H9 (cell line): ENCODE results near the gene BMPER. TPM values are rescaled to one million over a fixed set of nuclear protein-coding genes. Genes with fewer than 3 reads are reported as not detected.

Experiments used
- DNase-seq: peaks from one replicate; pipeline ENCODE4 v3.0.0-alpha.2; 2017
- H2AFZ ChIP-seq: one replicate; pipeline ENCODE4 v1.6.1; 2013; ENCODE audit warnings: mild to moderate bottlenecking, low read length, control low read depth, moderate library complexity
- H2AK5ac ChIP-seq: 2 replicates; pipeline ENCODE4 v1.6.1; 2013; ENCODE audit warnings: low read length, control low read depth, mixed read lengths; ENCODE audit not compliant: insufficient read length
- H2BK120ac ChIP-seq: one replicate; pipeline ENCODE4 v1.6.1; 2013; ENCODE audit warnings: low read depth, mild to moderate bottlenecking, low read length, control low read depth, inconsistent platforms; ENCODE audit not compliant: poor library complexity, severe bottlenecking
- H2BK12ac ChIP-seq: 2 replicates; pipeline ENCODE4 v1.6.1; 2013; ENCODE audit warnings: low read length, control low read depth, mixed read lengths, low read depth; ENCODE audit not compliant: insufficient read length
- H2BK15ac ChIP-seq: 2 replicates; pipeline ENCODE4 v1.6.1; 2013; ENCODE audit warnings: low read depth, low read length, control low read depth
- H2BK20ac ChIP-seq: one replicate; pipeline ENCODE4 v1.6.1; 2013; ENCODE audit warnings: low read depth, mild to moderate bottlenecking, low read length, control low read depth, inconsistent platforms; ENCODE audit not compliant: poor library complexity, severe bottlenecking
- H2BK5ac ChIP-seq: 2 replicates; pipeline ENCODE4 v1.6.1; 2013; ENCODE audit warnings: low read length, control low read depth, mixed read lengths; ENCODE audit not compliant: insufficient read length
- H3K14ac ChIP-seq: 2 replicates; pipeline ENCODE4 v1.6.1; 2013; ENCODE audit warnings: low read length, control low read depth; ENCODE audit not compliant: insufficient read depth
- H3K18ac ChIP-seq: 2 replicates; pipeline ENCODE4 v1.6.1; 2013; ENCODE audit warnings: low read depth, mild to moderate bottlenecking, mixed read lengths, low read length, control low read depth; ENCODE audit not compliant: insufficient read length
- H3K23ac ChIP-seq: 2 replicates; pipeline ENCODE4 v1.6.1; 2013; ENCODE audit warnings: low read length, control low read depth, mixed read lengths, low read depth; ENCODE audit not compliant: insufficient read length
- H3K23me2 ChIP-seq: 2 replicates; pipeline ENCODE4 v1.6.1; 2013; ENCODE audit warnings: low read depth, mild to moderate bottlenecking, mixed read lengths, low read length, control low read depth; ENCODE audit not compliant: insufficient read length, poor library complexity, severe bottlenecking
- H3K27ac ChIP-seq: 2 replicates; pipeline ENCODE4 v1.5.1; 2013; ENCODE audit warnings: low read length, control low read depth, mixed read lengths, low read depth; ENCODE audit not compliant: insufficient read length
- H3K27me3 ChIP-seq: 2 replicates; pipeline ENCODE4 v1.6.1; 2013; ENCODE audit warnings: low read length, control low read depth, inconsistent platforms; ENCODE audit not compliant: insufficient read depth
- H3K4ac ChIP-seq: 2 replicates; pipeline ENCODE4 v1.6.1; 2013; ENCODE audit warnings: low read depth, mild to moderate bottlenecking, control low read depth, inconsistent platforms, low read length, moderate library complexity
- H3K4me1 ChIP-seq: 2 replicates; pipeline ENCODE4 v1.6.1; 2013; ENCODE audit warnings: low read length, control low read depth, inconsistent platforms; ENCODE audit not compliant: insufficient read depth
- H3K4me2 ChIP-seq: 2 replicates; pipeline ENCODE4 v1.6.1; 2013; ENCODE audit warnings: low read length, control low read depth, mixed read lengths; ENCODE audit not compliant: insufficient read length, insufficient read depth
- H3K56ac ChIP-seq: 2 replicates; pipeline ENCODE4 v1.6.1; 2013; ENCODE audit warnings: low read depth, mild to moderate bottlenecking, mixed read lengths, low read length, control low read depth; ENCODE audit not compliant: insufficient read length
- H3K79me1 ChIP-seq: 2 replicates; pipeline ENCODE4 v1.6.1; 2013; ENCODE audit warnings: low read depth, mild to moderate bottlenecking, moderate library complexity, low read length, control low read depth, inconsistent platforms; ENCODE audit not compliant: insufficient read depth, poor library complexity, severe bottlenecking
- H3K79me2 ChIP-seq: 2 replicates; pipeline ENCODE4 v1.6.1; 2013; ENCODE audit warnings: low read length, control low read depth, inconsistent platforms; ENCODE audit not compliant: insufficient read depth
- H3K9ac ChIP-seq: 2 replicates; pipeline ENCODE4 v1.6.1; 2013; ENCODE audit warnings: low read length, control low read depth, mixed read lengths; ENCODE audit not compliant: insufficient read length; ENCODE audit errors: extremely low read depth
- H3K9me3 ChIP-seq: one replicate; pipeline ENCODE4 v1.6.1; 2013; ENCODE audit warnings: low read depth, low read length, inconsistent platforms; ENCODE audit not compliant: control insufficient read depth
- H3T11ph ChIP-seq: one replicate; pipeline ENCODE4 v1.6.1; 2013; ENCODE audit warnings: mild to moderate bottlenecking, low read length, control low read depth, inconsistent platforms
- H4K20me1 ChIP-seq: one replicate; pipeline ENCODE4 v1.6.1; 2013; ENCODE audit not compliant: control insufficient read depth, insufficient read length, insufficient read depth
- H4K5ac ChIP-seq: 2 replicates; pipeline ENCODE4 v1.6.1; 2013; ENCODE audit warnings: low read depth, mild to moderate bottlenecking, mixed read lengths, low read length, control low read depth; ENCODE audit not compliant: insufficient read length
- H4K8ac ChIP-seq: replicated peaks from 2 replicates; pipeline ENCODE4 v1.6.1; 2013; ENCODE audit warnings: low read length, control low read depth, mixed read lengths, low read depth; ENCODE audit not compliant: insufficient read length
- H4K91ac ChIP-seq: 2 replicates; pipeline ENCODE4 v1.6.1; 2013; ENCODE audit warnings: low read depth, mild to moderate bottlenecking, moderate library complexity, mixed read lengths, low read length, control low read depth; ENCODE audit not compliant: insufficient read length
- H3K27ac Mint-ChIP-seq, 3 experiments: 2 replicates in 2 of 3; 3 replicates in 1 of 3; pipeline ENCODE4 v1.8.0; 2020 to 2021; ENCODE audit warnings: mixed read lengths in 3 of 3, mild to moderate bottlenecking in 1 of 3, moderate library complexity in 1 of 3
- H3K27me3 Mint-ChIP-seq: 2 replicates; pipeline ENCODE4 v1.8.0; 2021; ENCODE audit warnings: low read depth, mild to moderate bottlenecking, moderate library complexity, mixed read lengths
- H3K36me3 Mint-ChIP-seq, 3 experiments: 2 replicates in 2 of 3; 3 replicates in 1 of 3; pipeline ENCODE4 v1.8.0; 2020 to 2021; ENCODE audit warnings: low read depth in 3 of 3, mixed read lengths in 3 of 3; ENCODE audit not compliant: insufficient read depth in 1 of 3
- H3K4me1 Mint-ChIP-seq, 2 experiments: 2 replicates each; pipeline ENCODE4 v1.8.0; 2020; ENCODE audit warnings: mixed read lengths in 2 of 2
- H3K4me3 Mint-ChIP-seq, 2 experiments: 2 replicates in 1 of 2; 3 replicates in 1 of 2; pipeline ENCODE4 v1.8.0; 2020 to 2021; ENCODE audit warnings: mild to moderate bottlenecking in 2 of 2, mixed read lengths in 2 of 2, moderate library complexity in 1 of 2
- H3K9me3 Mint-ChIP-seq, 2 experiments: 2 replicates in 1 of 2; 3 replicates in 1 of 2; pipeline ENCODE4 v1.8.0; 2020; ENCODE audit warnings: mild to moderate bottlenecking in 2 of 2, mixed read lengths in 2 of 2, moderate library complexity in 1 of 2
- WGBS: extraction: QIAGEN DNeasy Blood & Tissue Kit; methylation state at CpG from one replicate; pipeline ENCODE4 v1.1.7; 2013; ENCODE audit warnings: missing lambda C conversion rate, low lambda C conversion rate, mixed read lengths; ENCODE audit not compliant: insufficient read length; ENCODE audit errors: extremely low coverage; 5-methylcytosine and 5-hydroxymethylcytosine counted together
- total RNA-seq: library from RNA; stranded (reverse); gene quantifications from 2 replicates; pipeline ENCODE4 v1.2.1, GENCODE V29; 2021
- TF ChIP-seq, protein P1 (sequence below): fragments of 200-600 bp; sonication (generic); conservative IDR thresholded peaks from 3 replicates; pipeline ENCODE4 v1.8.0; 2021; ENCODE audit warnings: antibody characterized with exemption, mild to moderate bottlenecking

BMPER gene
- total RNA-seq, 1 experiment from 2014 or later: 0.20 TPM

DNA sequence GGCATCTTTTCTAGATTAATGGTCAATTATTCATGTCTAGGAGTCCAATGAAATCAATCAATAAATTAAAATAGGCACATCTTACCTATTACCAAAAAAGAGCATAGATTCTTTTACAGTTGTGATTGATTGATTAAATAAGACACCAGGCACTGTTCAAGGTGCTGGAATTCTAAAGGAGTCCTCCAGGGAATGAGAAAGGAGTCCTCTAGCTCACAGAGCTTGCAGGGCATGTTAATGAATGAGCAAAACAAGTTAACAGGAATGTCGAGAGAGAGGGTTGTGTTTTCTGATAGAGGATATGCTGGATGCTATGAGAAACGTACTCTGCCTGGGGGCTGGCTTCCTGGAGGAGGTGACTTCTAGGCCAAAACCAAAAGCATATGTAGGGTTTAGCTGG is 191.4 kb downstream of the BMPER start:
- no peak overlapping the region for H2BK20ac ChIP-seq
- peaks cover 0 to 4% (median 0%) of the 10 kb centered on the region in 3 experiments; a peak in 1 of 7 replicates for H3K36me3 Mint-ChIP-seq
- H3K27ac Mint-ChIP-seq: no peak overlapping the region
- no peak overlapping the region for H3K23ac ChIP-seq
- H3K56ac ChIP-seq: no peak overlapping the region
- H3K4me3 Mint-ChIP-seq: no peak overlapping the region
- H3K27ac ChIP-seq: no peak overlapping the region
- H2BK5ac ChIP-seq: no peak overlapping the region
- H3K79me2 ChIP-seq: no peaks in the 10 kb centered on the region
- no peak overlapping the region for H4K8ac ChIP-seq
- peaks cover 6 to 14% of the 10 kb centered on the region in 2 experiments; a peak in 3 of 5 replicates for H3K9me3 Mint-ChIP-seq
- no peak overlapping the region for H3T11ph ChIP-seq
- no peak overlapping the region for H3K14ac ChIP-seq
- H3K4me1 ChIP-seq: no peaks in the 10 kb centered on the region
- H4K20me1 ChIP-seq: no peaks in the 10 kb centered on the region
- no peaks in the 10 kb centered on the region for H3K27me3 Mint-ChIP-seq
- H2BK120ac ChIP-seq: no peak overlapping the region
- no peak overlapping the region for H2BK15ac ChIP-seq
- TF ChIP-seq, protein P1, sequence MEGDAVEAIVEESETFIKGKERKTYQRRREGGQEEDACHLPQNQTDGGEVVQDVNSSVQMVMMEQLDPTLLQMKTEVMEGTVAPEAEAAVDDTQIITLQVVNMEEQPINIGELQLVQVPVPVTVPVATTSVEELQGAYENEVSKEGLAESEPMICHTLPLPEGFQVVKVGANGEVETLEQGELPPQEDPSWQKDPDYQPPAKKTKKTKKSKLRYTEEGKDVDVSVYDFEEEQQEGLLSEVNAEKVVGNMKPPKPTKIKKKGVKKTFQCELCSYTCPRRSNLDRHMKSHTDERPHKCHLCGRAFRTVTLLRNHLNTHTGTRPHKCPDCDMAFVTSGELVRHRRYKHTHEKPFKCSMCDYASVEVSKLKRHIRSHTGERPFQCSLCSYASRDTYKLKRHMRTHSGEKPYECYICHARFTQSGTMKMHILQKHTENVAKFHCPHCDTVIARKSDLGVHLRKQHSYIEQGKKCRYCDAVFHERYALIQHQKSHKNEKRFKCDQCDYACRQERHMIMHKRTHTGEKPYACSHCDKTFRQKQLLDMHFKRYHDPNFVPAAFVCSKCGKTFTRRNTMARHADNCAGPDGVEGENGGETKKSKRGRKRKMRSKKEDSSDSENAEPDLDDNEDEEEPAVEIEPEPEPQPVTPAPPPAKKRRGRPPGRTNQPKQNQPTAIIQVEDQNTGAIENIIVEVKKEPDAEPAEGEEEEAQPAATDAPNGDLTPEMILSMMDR: no peak
- no peaks in the 10 kb centered on the region for H3K79me1 ChIP-seq
- no peak overlapping the region for H4K91ac ChIP-seq
- no peak overlapping the region for H2AK5ac ChIP-seq
- no peak overlapping the region for H4K5ac ChIP-seq
- H3K27me3 ChIP-seq: no peaks in the 10 kb centered on the region
- no peak overlapping the region for H3K9ac ChIP-seq
- no CpG with 5 or more reads among the region's 2 CpGs for WGBS
- DNase-seq: no peak
- H3K9me3 ChIP-seq: peaks cover 5% of the 10 kb centered on the region
- peaks cover 4 to 5% of the 10 kb centered on the region in 2 experiments for H3K4me1 Mint-ChIP-seq
- no peak overlapping the region for H3K18ac ChIP-seq
- no peak overlapping the region for H2AFZ ChIP-seq
- no peak overlapping the region for H2BK12ac ChIP-seq
- no peaks in the 10 kb centered on the region for H3K23me2 ChIP-seq
- no peak overlapping the region for H3K4me2 ChIP-seq
- no peak overlapping the region for H3K4ac ChIP-seq
